HepG2 (cell line): ENCODE data around the gene ACADSB.

Experiments used
- JUN ChIP-seq: sonication (generic); formaldehyde crosslinking; IDR thresholded peaks from 2 replicates; pipeline ENCODE4 v1.4.0; 2020; ENCODE audit warnings: mild to moderate bottlenecking, missing genetic modification reagents
- ZNF280D ChIP-seq: sonication (generic); formaldehyde crosslinking; IDR thresholded peaks from 2 replicates; pipeline ENCODE4 v1.5.1; 2020; ENCODE audit warnings: mild to moderate bottlenecking, missing genetic modification reagents
- ZSCAN25 ChIP-seq: sonication (generic); formaldehyde crosslinking; IDR thresholded peaks from 2 replicates; pipeline ENCODE4 v1.8.0; 2022; ENCODE audit warnings: mild to moderate bottlenecking, missing genetic modification reagents
- TF ChIP-seq, protein P1 (sequence below): sonication (generic); formaldehyde crosslinking; IDR thresholded peaks from 2 replicates; pipeline ENCODE4 v1.5.0; 2020; ENCODE audit warnings: mild to moderate bottlenecking, missing genetic modification reagents, moderate library complexity

GRCh38 chr10:122986335-122986734, 22.5 kb upstream of the ACADSB start:
- TF ChIP-seq, protein P1, sequence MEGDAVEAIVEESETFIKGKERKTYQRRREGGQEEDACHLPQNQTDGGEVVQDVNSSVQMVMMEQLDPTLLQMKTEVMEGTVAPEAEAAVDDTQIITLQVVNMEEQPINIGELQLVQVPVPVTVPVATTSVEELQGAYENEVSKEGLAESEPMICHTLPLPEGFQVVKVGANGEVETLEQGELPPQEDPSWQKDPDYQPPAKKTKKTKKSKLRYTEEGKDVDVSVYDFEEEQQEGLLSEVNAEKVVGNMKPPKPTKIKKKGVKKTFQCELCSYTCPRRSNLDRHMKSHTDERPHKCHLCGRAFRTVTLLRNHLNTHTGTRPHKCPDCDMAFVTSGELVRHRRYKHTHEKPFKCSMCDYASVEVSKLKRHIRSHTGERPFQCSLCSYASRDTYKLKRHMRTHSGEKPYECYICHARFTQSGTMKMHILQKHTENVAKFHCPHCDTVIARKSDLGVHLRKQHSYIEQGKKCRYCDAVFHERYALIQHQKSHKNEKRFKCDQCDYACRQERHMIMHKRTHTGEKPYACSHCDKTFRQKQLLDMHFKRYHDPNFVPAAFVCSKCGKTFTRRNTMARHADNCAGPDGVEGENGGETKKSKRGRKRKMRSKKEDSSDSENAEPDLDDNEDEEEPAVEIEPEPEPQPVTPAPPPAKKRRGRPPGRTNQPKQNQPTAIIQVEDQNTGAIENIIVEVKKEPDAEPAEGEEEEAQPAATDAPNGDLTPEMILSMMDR (CRISPR knock-in tag) = no peak
- TF ChIP-seq JUN (CRISPR knock-in tag) (no peak), ZSCAN25 (no peak), ZNF280D (CRISPR knock-in tag) (no peak)
